HepG2 (cell line): Measurements from ENCODE around the gene PSMD12. TPM values are rescaled to one million over a fixed set of nuclear protein-coding genes. Genes with fewer than 3 reads are reported as not detected.

Experiments used
- ADNP ChIP-seq: sonication (generic); formaldehyde crosslinking; IDR thresholded peaks from 2 replicates; pipeline ENCODE4 v1.4.0; 2020; ENCODE audit warnings: missing genetic modification reagents
- ARHGAP35 ChIP-seq: sonication (generic); formaldehyde crosslinking; IDR thresholded peaks from 2 replicates; pipeline ENCODE4 v1.9.0; 2022; ENCODE audit warnings: mild to moderate bottlenecking, inconsistent platforms, moderate library complexity, missing genetic modification reagents, borderline replicate concordance
- CBX5 ChIP-seq: sonication (generic); formaldehyde crosslinking; IDR thresholded peaks from 2 replicates; pipeline ENCODE4 v1.4.0; 2020; ENCODE audit warnings: missing genetic modification reagents, borderline replicate concordance
- HES4 ChIP-seq: sonication (generic); formaldehyde crosslinking; IDR thresholded peaks from 2 replicates; pipeline ENCODE4 v1.9.0; 2021; ENCODE audit warnings: mild to moderate bottlenecking, missing genetic modification reagents, borderline replicate concordance
- KDM3A ChIP-seq: IDR thresholded peaks from 2 replicates; pipeline ENCODE4 v1.6.1; 2018; ENCODE audit warnings: low read depth, missing compliant biosample characterization
- NFE2L1 ChIP-seq: sonication (generic); formaldehyde crosslinking; IDR thresholded peaks from 2 replicates; pipeline ENCODE4 v1.4.0; 2020; ENCODE audit warnings: missing genetic modification reagents, mild to moderate bottlenecking, borderline replicate concordance
- POLR2A ChIP-seq, 2 experiments: IDR thresholded peaks; 2 replicates each; pipeline ENCODE4 v1.6.1; 2011; ENCODE audit warnings: low read depth in 2 of 2, low read length in 2 of 2, mild to moderate bottlenecking in 1 of 2, moderate library complexity in 1 of 2; ENCODE audit not compliant: insufficient read depth in 1 of 2
- POLR2G ChIP-seq: fragments of 200-400 bp; formaldehyde crosslinking; IDR thresholded peaks from 2 replicates; pipeline ENCODE4 v1.6.1; 2018; ENCODE audit warnings: mild to moderate bottlenecking, low read depth, low read length, moderate library complexity
- SNAPC4 ChIP-seq: sonication (generic); formaldehyde crosslinking; IDR thresholded peaks from 2 replicates; pipeline ENCODE4 v1.4.0; 2020; ENCODE audit warnings: mild to moderate bottlenecking, missing genetic modification reagents
- SRF ChIP-seq: IDR thresholded peaks from 2 replicates; pipeline ENCODE4 v1.6.1; 2011; ENCODE audit warnings: mild to moderate bottlenecking, low read depth, low read length, moderate library complexity
- SRY ChIP-seq: sonication (generic); formaldehyde crosslinking; IDR thresholded peaks from 2 replicates; pipeline ENCODE4 v1.8.0; 2022; ENCODE audit warnings: mild to moderate bottlenecking, missing genetic modification reagents
- ZFP62 ChIP-seq: sonication (generic); formaldehyde crosslinking; IDR thresholded peaks from 2 replicates; pipeline ENCODE4 v1.4.0; 2020; ENCODE audit warnings: missing genetic modification reagents
- ZNF704 ChIP-seq: sonication (generic); formaldehyde crosslinking; IDR thresholded peaks from 2 replicates; pipeline ENCODE4 v1.8.1; 2023; ENCODE audit warnings: mild to moderate bottlenecking, inconsistent platforms, moderate library complexity, missing genetic modification reagents, borderline replicate concordance
- polyA plus RNA-seq, 8 experiments: library from polyadenylated mRNA; depleted of rRNA in 3 of 8; stranded (reverse) in 7 of 8; unstranded in 1 of 8; fragments of >200 nt; fragmentation: Illumina TruSeq in 4 of 8; extraction: Trizol in 4 of 8; gene quantifications; 2 replicates each; pipeline versions ENCODE4 v1.2.1 to v1.2.3, GENCODE V29; 2011 to 2016; ENCODE audit warnings: low read depth in 4 of 8, missing spikeins in 1 of 8, mixed read lengths in 1 of 8; ENCODE audit not compliant: insufficient read depth in 1 of 8
- total RNA-seq, 5 experiments: library from RNA; depleted of rRNA; stranded (reverse); fragments of >200 nt; fragmentation: Illumina TruSeq; extraction: Trizol; gene quantifications; 2 replicates each; pipeline ENCODE4 v1.2.3, GENCODE V29; 2016; ENCODE audit warnings: low read depth in 1 of 5
- TF ChIP-seq, protein P1 (sequence below): sonication (generic); formaldehyde crosslinking; IDR thresholded peaks from 2 replicates; pipeline ENCODE4 v1.5.1; 2020; ENCODE audit warnings: mild to moderate bottlenecking, missing genetic modification reagents, borderline replicate concordance
- TF ChIP-seq, protein P2 (sequence below): sonication (generic); formaldehyde crosslinking; IDR thresholded peaks from 2 replicates; pipeline ENCODE4 v1.4.0; 2020; ENCODE audit warnings: missing genetic modification reagents
- TF ChIP-seq, protein P3 (sequence below): sonication (generic); formaldehyde crosslinking; IDR thresholded peaks from 2 replicates; pipeline ENCODE4 v1.5.0; 2020; ENCODE audit warnings: missing genetic modification reagents

The PSMD12 gene
- total and polyA plus RNA-seq, 2 of the 13 experiments (the other 11 are each of a cell fraction or from before 2014, with no cell fraction given) = 27.4 to 71.7 TPM

- peak; percentile 72; the same call in 1 of the 2 replicates for TF ChIP-seq POLR2G
- TF ChIP-seq HES4 (CRISPR knock-in tag) = no peak
- TF ChIP-seq SNAPC4 = no peak
- TF ChIP-seq ADNP (CRISPR knock-in tag) = no peak
- TF ChIP-seq, protein P1, sequence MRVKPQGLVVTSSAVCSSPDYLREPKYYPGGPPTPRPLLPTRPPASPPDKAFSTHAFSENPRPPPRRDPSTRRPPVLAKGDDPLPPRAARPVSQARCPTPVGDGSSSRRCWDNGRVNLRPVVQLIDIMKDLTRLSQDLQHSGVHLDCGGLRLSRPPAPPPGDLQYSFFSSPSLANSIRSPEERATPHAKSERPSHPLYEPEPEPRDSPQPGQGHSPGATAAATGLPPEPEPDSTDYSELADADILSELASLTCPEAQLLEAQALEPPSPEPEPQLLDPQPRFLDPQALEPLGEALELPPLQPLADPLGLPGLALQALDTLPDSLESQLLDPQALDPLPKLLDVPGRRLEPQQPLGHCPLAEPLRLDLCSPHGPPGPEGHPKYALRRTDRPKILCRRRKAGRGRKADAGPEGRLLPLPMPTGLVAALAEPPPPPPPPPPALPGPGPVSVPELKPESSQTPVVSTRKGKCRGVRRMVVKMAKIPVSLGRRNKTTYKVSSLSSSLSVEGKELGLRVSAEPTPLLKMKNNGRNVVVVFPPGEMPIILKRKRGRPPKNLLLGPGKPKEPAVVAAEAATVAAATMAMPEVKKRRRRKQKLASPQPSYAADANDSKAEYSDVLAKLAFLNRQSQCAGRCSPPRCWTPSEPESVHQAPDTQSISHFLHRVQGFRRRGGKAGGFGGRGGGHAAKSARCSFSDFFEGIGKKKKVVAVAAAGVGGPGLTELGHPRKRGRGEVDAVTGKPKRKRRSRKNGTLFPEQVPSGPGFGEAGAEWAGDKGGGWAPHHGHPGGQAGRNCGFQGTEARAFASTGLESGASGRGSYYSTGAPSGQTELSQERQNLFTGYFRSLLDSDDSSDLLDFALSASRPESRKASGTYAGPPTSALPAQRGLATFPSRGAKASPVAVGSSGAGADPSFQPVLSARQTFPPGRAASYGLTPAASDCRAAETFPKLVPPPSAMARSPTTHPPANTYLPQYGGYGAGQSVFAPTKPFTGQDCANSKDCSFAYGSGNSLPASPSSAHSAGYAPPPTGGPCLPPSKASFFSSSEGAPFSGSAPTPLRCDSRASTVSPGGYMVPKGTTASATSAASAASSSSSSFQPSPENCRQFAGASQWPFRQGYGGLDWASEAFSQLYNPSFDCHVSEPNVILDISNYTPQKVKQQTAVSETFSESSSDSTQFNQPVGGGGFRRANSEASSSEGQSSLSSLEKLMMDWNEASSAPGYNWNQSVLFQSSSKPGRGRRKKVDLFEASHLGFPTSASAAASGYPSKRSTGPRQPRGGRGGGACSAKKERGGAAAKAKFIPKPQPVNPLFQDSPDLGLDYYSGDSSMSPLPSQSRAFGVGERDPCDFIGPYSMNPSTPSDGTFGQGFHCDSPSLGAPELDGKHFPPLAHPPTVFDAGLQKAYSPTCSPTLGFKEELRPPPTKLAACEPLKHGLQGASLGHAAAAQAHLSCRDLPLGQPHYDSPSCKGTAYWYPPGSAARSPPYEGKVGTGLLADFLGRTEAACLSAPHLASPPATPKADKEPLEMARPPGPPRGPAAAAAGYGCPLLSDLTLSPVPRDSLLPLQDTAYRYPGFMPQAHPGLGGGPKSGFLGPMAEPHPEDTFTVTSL = no peak
- TF ChIP-seq SRY (CRISPR knock-in tag) = no peak
- TF ChIP-seq ARHGAP35 = no peak
- TF ChIP-seq ZFP62 (CRISPR knock-in tag) = no peak
- TF ChIP-seq CBX5 (CRISPR knock-in tag) = no peak
- TF ChIP-seq KDM3A (CRISPR knock-in tag) = no peak
- TF ChIP-seq ZNF704 (CRISPR knock-in tag) = no peak
- no peak for TF ChIP-seq NFE2L1 (CRISPR knock-in tag)
- no peak for TF ChIP-seq POLR2A (IDR thresholded peaks at IDR 0.05; ENCODE audit: insufficient read depth in 1 of 2, low read depth in 2 of 2, low read length in 2 of 2)
- TF ChIP-seq, protein P2, sequence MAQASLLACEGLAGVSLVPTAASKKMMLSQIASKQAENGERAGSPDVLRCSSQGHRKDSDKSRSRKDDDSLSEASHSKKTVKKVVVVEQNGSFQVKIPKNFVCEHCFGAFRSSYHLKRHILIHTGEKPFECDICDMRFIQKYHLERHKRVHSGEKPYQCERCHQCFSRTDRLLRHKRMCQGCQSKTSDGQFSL (CRISPR knock-in tag) = no peak
- TF ChIP-seq, protein P3, sequence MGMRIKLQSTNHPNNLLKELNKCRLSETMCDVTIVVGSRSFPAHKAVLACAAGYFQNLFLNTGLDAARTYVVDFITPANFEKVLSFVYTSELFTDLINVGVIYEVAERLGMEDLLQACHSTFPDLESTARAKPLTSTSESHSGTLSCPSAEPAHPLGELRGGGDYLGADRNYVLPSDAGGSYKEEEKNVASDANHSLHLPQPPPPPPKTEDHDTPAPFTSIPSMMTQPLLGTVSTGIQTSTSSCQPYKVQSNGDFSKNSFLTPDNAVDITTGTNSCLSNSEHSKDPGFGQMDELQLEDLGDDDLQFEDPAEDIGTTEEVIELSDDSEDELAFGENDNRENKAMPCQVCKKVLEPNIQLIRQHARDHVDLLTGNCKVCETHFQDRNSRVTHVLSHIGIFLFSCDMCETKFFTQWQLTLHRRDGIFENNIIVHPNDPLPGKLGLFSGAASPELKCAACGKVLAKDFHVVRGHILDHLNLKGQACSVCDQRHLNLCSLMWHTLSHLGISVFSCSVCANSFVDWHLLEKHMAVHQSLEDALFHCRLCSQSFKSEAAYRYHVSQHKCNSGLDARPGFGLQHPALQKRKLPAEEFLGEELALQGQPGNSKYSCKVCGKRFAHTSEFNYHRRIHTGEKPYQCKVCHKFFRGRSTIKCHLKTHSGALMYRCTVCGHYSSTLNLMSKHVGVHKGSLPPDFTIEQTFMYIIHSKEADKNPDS (CRISPR knock-in tag) = no peak
- TF ChIP-seq SRF = no peak
Observed at GRCh38 chr17:67336859-67337258, 29.5 kb downstream of the PSMD12 start (continued).
